Glomerular endothelial cell (primary cell): ENCODE results near the gene DBN1. TPM values are rescaled to one million over a fixed set of nuclear protein-coding genes. Genes with fewer than 3 reads are reported as not detected.
"Not testable (repeated sequence)": the region's sequence is repeated elsewhere in the genome, so short reads cannot be mapped to it uniquely, and the experiment has no call there.

ENCODE experiments used
- DNase-seq: peaks from one replicate; pipeline ENCODE4 v3.0.0-alpha.2; 2011; ENCODE audit warnings: low read depth, low spot score; ENCODE audit errors: extremely low read depth
- total RNA-seq: library from RNA; depleted of rRNA; stranded (reverse); fragments of >200 nt; gene quantifications from 2 replicates; pipeline ENCODE4 v1.2.3, GENCODE V29; 2015

The DBN1 gene
- total RNA-seq, 1 donor from 2014 or later = 300 TPM

GRCh38 chr5:177432143-177432838, 41.1 kb downstream of the DBN1 start:
- no peak for DNase-seq

DNA sequence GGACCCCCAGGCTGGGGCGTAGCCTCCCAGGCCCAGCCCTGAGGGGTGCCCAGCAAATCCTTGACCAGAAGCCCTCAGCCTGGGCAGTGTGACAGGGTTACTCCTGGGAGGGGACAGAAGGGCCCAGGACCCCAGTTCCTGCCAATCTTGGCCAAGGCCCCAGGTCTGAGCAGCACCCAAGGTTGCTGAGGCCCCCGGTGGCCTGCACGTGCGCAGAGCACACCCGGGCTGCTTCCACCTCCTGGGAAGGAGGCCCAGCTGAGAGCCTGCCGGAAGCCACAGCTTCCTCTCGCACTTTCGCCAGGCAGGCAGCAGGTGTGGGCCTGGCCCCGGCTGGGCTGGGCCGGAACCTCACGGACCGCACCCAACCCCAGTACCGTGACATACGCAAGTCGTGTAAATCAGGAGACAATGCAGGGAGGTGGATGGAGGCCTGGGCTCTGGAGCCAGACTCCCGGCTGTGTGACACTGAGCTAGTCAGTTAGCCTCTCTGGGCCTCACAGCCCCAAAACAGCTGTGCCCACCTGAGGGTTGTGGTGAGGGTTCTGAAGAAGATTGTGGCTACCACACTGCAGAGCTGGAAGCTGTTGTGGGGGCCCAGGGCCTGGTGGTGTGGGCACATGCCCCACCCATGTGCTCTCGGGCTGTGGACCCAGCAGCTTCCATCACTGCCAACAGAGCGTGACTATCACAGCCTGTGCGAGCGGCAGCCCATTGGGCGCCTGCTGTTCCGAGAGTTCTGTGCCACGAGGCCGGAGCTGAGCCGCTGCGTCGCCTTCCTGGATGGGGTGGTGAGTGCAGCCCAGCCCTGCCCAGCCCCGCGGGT, 41.9 kb downstream of the DBN1 start:
- no peak for DNase-seq

DNA sequence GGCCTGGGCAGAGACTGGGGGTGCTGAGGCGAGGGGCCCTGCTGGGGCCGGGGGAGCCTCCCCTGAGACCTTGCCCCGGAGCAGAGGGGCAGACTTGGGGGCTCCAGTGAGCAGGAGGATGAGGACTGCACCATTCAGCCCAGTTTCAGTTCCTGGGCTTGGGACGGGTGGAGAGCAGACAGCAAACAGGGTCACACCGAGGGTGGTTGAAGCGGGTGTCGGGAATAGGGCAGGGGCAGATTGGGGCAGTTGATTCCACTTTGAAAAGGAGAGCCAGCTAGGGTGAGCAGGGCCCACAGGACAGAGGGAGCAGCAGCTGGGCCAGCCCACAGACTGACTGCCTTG, 42.5 kb downstream of the DBN1 start:
- DNase-seq = no peak

DNA sequence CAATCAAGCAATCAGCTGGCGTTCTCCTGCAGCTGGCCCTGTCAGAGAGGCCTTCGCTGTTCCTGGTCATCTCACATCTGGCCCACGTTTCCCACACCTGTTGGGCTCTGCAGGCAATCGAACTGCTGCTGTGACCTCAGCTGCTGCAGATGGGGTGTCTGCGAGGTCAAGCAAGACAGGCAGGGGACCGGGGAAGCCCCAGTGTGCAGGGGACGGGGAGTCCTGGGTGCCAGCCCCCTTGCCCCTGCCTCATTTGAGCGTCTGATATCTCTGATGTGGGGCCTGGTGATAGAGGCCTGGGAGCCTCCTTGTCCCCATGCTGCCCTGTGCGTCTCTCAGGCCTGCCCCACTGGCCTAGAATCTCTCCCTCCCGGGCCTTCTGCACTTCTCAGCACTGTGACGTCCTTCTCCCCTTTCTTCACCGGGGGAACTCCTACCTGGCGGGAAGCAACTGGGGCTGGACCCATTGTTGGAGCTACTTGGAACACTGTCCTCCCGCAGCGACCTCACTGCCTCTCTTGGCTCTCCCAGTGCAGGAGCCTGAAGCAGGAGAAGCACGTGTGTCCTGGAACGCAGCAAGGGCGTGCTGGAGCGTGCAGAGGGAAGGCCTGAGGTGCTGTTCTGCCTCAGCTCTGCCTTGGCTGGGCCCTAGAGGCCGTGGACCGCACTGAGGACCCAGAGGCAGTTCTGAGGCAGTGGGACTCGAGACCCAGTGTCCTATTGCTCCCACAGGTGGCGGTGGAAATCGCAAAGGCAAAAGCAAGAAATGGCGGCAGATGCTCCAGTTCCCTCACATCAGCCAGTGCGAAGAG, 43.1 kb downstream of the DBN1 start:
- no peak for DNase-seq

DNA sequence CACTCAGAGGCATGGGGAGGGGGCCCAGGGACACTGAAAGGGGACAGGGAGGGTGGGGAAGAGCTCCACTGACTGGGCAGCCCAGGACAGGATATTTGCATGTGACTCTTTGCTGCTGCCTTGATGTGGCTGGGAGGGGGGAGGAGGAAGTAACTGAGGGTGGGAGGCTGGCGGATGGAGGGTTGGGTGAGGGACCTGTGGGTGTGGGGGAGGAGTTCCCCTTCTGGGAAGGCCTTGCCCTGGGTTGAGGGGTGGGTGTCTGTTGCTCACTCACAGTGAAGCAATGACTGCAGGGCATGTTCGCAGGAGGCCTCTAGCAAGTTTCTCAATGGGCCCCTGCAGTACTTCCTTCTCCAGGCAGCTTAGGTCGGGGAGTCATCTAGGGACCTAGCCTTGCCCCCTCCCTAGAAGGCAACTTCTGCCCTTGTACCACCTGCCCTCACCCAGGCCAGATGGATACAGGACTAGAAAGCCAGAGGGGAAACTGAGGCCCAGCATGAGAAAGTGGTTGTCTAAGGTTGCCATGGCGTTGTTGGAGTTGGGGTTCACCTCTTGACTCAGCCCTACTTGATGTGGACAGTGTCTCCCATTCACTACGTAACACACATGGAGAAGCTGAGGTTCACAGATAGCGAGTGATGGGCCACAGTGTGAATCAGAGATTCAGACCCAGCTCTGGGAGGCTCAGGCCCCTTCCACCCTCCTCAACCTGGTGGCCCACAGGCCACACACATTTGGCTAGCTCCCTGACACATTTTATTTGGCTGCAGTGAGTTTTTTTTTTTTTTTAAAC, 44.0 kb downstream of the DBN1 start:
- DNase-seq = no peak

- DNase-seq = no peak
These were observed 44.7 kb downstream of the DBN1 start for GRCh38 chr5:177428574-177429217.

DNA sequence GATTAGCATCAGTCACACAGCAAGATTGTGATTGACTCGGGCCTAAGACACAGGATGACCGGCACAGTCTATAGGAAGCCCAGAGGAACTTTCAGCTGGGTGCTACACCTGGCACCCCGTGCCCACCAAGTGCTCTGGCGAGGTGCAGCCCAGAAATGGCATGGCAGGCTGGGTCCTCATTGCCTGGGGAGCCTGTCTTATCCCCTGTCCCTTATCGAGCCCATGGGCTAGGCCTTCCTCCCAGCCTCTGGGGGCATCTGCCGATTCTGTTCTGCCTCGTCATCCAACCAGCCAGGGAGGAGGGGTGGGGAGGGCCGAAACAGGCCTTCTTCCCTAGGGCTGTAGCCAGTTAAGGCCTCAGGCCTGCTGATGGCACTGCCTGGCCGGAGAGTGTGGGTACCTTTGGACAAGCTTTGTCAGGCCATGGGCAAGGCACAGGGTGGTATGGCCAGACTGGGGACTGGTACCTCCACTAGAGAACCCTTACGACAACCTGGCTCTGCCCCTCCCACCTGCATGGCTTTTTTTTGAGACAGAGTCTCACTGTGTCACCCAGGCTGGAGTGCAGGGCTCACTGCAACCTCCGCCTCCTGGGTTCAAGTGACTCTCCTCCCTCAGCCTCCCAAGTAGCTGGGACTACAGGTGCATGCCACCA, 45.4 kb downstream of the DBN1 start:
- no peak for DNase-seq

DNA sequence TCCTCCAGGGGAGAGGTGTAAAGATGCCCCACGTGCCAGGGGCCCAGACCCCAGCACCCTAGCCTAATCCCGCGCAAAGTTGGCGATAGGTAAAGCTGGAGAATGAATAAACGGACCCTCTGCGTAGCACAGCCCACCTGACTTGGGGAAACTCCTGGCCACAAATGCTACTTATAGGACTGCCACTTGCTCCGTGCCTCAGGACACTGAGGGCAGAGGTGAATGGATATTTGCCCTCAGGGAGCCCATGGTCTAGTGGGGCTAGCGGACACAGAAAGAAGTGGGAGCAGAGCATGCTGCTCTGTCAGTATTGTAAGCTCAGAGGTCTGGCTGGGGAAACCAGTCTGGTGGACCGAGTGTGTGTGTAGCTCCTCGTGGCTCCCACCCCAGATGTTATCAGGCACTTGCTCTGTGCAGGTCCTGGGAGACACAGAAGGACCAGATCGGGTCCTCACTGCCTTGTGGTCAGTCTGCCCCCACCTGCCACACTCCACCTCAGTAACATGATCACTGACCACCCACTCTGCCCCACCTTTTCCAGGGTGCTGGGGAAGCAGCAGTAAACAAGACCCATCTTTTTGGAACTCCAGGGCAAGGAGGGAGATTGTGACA, 46.1 kb downstream of the DBN1 start:
- DNase-seq = no peak

DNA sequence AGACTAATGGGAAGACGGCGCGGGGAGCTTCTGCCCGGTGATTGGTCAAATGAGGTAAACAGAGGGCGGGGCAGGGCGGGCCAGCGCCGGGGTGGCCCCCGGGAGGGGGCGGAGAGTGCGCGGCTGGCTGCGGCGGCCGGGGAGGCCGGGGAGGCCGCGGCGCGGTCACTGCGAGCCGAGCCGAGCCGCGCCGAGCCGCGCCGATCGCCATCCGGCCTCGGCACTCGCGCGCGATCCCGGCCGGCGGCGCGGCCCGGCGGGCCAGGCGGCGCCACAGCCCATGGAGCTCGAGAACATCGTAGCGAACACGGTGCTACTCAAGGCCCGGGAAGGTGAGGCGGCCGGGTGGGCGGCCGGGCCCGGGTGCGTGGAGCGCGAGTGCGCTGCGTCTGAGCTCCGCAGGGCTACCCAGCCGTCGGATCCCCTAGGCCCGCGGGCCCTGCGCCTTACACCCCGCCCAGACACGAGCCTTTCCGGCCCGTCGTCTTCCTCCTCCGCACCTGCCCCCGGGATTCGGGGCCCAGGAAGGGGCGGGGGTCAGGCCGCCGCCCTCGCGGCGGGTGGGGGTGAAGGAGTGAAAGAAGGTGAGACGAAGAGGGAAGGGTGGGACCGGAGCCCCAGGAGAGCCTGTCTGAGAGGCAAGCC, 46.7 kb downstream of the DBN1 start, which contains the start of gene GRK6:
GRK6 (plus strand) TSS at position 111 of the 645 bp plus-strand sequence; CDS start at position 281, 170 bp downstream.
- DNase-seq = no peak

- peak; percentile 100 for DNase-seq
These were observed 47.5 kb downstream of the DBN1 start for GRCh38 chr5:177425801-177426565.

DNA sequence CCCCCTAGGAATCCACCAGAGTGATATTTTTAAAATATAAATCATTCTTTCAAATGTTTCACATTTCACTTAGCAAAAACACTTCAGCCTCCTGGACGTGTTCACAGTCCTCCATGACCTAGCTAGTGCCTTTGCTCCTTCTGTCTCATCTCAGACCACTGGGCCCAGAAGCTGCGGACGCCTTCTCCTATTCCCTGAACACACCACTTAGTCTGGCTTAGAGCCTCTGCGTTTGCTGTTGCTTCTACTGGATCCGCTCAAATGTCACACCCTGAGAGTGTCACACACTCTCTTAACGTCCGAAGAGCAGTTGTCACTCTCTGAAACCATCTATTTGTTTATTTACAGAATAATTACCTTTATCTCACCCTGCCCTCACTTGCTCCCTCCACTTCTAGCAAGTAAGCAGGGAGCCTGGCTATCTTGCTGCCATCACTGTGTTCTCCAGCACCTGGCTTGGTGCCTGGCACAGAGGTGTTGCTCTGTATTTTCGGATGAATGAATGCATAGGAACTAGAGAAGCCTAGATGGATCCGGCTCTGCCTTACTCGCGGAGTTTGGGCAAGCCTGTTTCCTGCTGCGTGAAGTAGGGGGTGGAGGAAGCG, 48.1 kb downstream of the DBN1 start:
- no peak for DNase-seq

- DNase-seq = no peak
These were observed 49.8 kb downstream of the DBN1 start for GRCh38 chr5:177423671-177424070.

GRCh38 chr5:177421062-177421798, 52.2 kb downstream of the DBN1 start:
- DNase-seq = no peak

- DNase-seq = not testable (repeated sequence)
These were observed 53.0 kb downstream of the DBN1 start for GRCh38 chr5:177420472-177420871.

DNA sequence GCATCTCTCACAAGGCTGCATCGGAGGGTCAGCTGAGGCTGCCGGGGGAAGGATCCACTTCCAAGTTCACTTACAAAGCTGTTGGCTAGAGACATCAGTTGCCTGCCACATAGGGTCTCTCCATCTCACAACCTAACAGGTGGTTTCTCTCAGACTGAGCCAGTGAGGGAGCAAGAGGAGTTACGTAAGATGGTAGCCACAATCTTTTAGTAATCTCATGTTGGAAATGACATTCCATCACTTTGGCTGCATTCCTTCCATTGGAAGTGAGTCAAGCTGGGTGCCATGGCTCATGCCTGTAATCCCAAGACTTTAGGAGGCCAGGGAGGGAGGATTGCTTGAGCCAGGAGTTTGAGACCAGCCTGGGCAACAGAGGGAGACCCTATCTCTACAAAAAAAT, 54.4 kb downstream of the DBN1 start:
- DNase-seq = no peak

GRCh38 chr5:177417081-177417480, 56.4 kb downstream of the DBN1 start:
- DNase-seq = not testable (repeated sequence)

GRCh38 chr5:177414481-177414880, 59.0 kb downstream of the DBN1 start:
- DNase-seq = no peak
